ENCODE results near the gene FNBP1. TPM values are rescaled to one million over a fixed set of nuclear protein-coding genes. Genes with fewer than 3 reads are reported as not detected.

FNBP1 gene
- total and polyA plus RNA-seq, 2 of the 13 experiments (the other 11 are each of a cell fraction or from before 2014, with no cell fraction given) = 5.4 to 19.5 TPM

DNA sequence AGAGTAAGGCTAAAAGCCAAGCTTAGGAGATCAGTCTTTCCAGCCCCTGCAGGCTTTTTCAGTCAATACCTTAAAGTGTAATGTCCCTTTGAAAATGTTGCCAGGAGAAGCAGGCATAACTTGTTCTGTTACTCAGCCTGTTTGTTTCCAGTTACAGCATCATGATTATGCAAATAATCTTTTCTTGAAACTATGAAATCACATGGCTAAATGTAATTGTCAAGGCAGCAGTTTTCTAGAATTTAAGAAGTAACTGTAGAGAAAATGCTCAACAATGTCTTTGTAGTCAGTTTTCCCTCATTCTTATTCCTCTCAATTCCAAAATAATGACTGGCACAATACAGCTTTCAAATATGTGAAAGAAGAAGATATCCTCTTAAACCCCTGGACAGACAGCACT, 8.9 kb upstream of the FNBP1 start:
- ATAC-seq (no peak), DNase-seq (ENCODE audit: low spot score) (no peak), FAIRE-seq (no peak)
- intact Hi-C loops (cut with micrococcal nuclease; ENCODE audit: unreplicated experiment) (no loop called here), in situ Hi-C loops (cut with HindIII; ENCODE audit: extremely low pct_ligation_motif_present, low pct_unique_long_range_greater_than_20kb) (no loop called here)
- H3K27ac ChIP-seq (ENCODE audit: extremely low read length, insufficient read depth, low read length) = no peak overlapping the region
- H4K20me1 ChIP-seq (ENCODE audit: insufficient read depth, low read length) = no peaks in the 10 kb centered on the region
- no peaks in the 10 kb centered on the region; a peak in 1 of 5 replicates for H3K36me3 ChIP-seq (replicated peaks in 1 of 2; ENCODE audit: control insufficient read depth in 1 of 2, insufficient read depth in 2 of 2, low read length in 2 of 2)
- H3K79me2 ChIP-seq (ENCODE audit: insufficient read depth, low read length) = peaks cover 24% of the 10 kb centered on the region
- no peak overlapping the region for H3K4me3 ChIP-seq (replicated peaks in 1 of 3; ENCODE audit: insufficient read depth in 1 of 3, low read depth in 2 of 3, low read length in 3 of 3)
- H3K27me3 ChIP-seq (ENCODE audit: control insufficient read depth in 1 of 2, insufficient read depth in 2 of 2, low read length in 2 of 2) = no peaks in the 10 kb centered on the region; a peak in 1 of 5 replicates
- TSS peak; percentile 49 for BruUV-seq (replicated peaks)
- H3K4me1 ChIP-seq (ENCODE audit: insufficient read depth, low read length) = peaks cover 30% of the 10 kb centered on the region
- no peak overlapping the region for H3K4me2 ChIP-seq (ENCODE audit: low read depth, low read length)
- POLR2A ChIA-PET = interaction anchor here (1.4 kb wide), 1 partner anchor 9 kb away, joined by 3 read pairs; the partner anchor contains the start of gene FNBP1
- TF ChIP-seq ELF1 (CRISPR knock-in tag; IDR thresholded peaks at IDR 0.05) = no peak
- TF ChIP-seq MAFK (conservative IDR thresholded peaks at IDR 0.05 in 1 of 2, IDR thresholded peaks at IDR 0.05 in 1 of 2; ENCODE audit: low read length in 2 of 2) = peak in 1 of 2 experiments; percentile 46; a peak in 1 of 4 replicates
- peak; percentile 21; the same call in 1 of the 2 replicates for TF ChIP-seq MAFF (IDR thresholded peaks at IDR 0.05; ENCODE audit: low read depth, low read length)
- TF ChIP-seq, protein P1, sequence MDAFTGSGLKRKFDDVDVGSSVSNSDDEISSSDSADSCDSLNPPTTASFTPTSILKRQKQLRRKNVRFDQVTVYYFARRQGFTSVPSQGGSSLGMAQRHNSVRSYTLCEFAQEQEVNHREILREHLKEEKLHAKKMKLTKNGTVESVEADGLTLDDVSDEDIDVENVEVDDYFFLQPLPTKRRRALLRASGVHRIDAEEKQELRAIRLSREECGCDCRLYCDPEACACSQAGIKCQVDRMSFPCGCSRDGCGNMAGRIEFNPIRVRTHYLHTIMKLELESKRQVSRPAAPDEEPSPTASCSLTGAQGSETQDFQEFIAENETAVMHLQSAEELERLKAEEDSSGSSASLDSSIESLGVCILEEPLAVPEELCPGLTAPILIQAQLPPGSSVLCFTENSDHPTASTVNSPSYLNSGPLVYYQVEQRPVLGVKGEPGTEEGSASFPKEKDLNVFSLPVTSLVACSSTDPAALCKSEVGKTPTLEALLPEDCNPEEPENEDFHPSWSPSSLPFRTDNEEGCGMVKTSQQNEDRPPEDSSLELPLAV (CRISPR knock-in tag; conservative IDR thresholded peaks at IDR 0.05; ENCODE audit: low read depth) = no peak
- no peak overlapping the region for H2AFZ ChIP-seq (ENCODE audit: low read length)
- H3K9me3 ChIP-seq (ENCODE audit: low read length) = no peaks in the 10 kb centered on the region
- CTCF ChIA-PET (ENCODE audit: low intra/inter-chr PET ratio, low total read pairs) = interaction anchor here (0.6 kb wide), 1 partner anchor 166 kb away, joined by 3 read pairs; no protein-coding TSS in a partner anchor
- no peak overlapping the region for H3K9ac ChIP-seq (ENCODE audit: insufficient read depth, low read depth, low read length)

DNA sequence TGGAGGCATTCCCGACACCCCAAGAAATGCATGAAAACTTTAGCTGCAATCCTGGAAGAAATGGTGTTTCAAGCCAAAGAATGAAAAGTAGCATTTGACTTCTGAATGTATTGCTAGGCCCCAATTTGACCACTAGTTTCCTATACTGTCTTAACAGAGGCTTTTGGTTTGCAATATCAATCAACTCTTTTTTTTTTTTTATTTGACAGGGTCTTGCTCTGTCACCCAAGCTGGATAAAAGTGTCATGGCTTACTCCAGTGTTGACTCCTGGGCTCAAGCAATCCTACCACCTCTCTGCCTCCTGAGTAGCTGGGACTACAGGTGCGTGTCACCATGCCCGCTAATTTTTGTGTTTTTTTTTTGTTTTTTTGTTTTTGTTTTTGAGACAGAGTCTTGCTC, 7.5 kb upstream of the FNBP1 start:
- no peaks in the 10 kb centered on the region for H3K9me3 ChIP-seq (ENCODE audit: low read length)
- H3K9ac ChIP-seq (ENCODE audit: insufficient read depth, low read depth, low read length) = no peak overlapping the region
- no peaks in the 10 kb centered on the region; a peak in 1 of 5 replicates for H3K27me3 ChIP-seq (ENCODE audit: control insufficient read depth in 1 of 2, insufficient read depth in 2 of 2, low read length in 2 of 2)
- BruUV-seq (replicated peaks) = no TSS peak
- in situ Hi-C loops (cut with HindIII; ENCODE audit: extremely low pct_ligation_motif_present, low pct_unique_long_range_greater_than_20kb) (no loop called here), intact Hi-C loops (cut with micrococcal nuclease; ENCODE audit: unreplicated experiment) (no loop called here)
- H3K4me1 ChIP-seq (ENCODE audit: insufficient read depth, low read length) = peaks cover 33% of the 10 kb centered on the region
- no peak overlapping the region for H3K4me3 ChIP-seq (replicated peaks in 1 of 3; ENCODE audit: insufficient read depth in 1 of 3, low read depth in 2 of 3, low read length in 3 of 3)
- FAIRE-seq (no peak), ATAC-seq (no peak), DNase-seq (ENCODE audit: low spot score) (no peak)
- H3K36me3 ChIP-seq (replicated peaks in 1 of 2; ENCODE audit: control insufficient read depth in 1 of 2, insufficient read depth in 2 of 2, low read length in 2 of 2) = no peaks in the 10 kb centered on the region
- H3K4me2 ChIP-seq (ENCODE audit: low read depth, low read length) = no peak overlapping the region
- CTCF ChIA-PET (ENCODE audit: low intra/inter-chr PET ratio, low total read pairs) = no interaction called here
- H3K79me2 ChIP-seq (ENCODE audit: insufficient read depth, low read length) = peaks cover 18% of the 10 kb centered on the region
- no peak overlapping the region for H3K27ac ChIP-seq (ENCODE audit: extremely low read length, insufficient read depth, low read length)
- over 99% methylated on average over 3 of the region's 3 CpGs for WGBS (ENCODE audit: low lambda C conversion rate)
- POLR2A ChIA-PET = no interaction called here
- no peaks in the 10 kb centered on the region for H4K20me1 ChIP-seq (ENCODE audit: insufficient read depth, low read length)
- no peak overlapping the region for H2AFZ ChIP-seq (ENCODE audit: low read length)
- no peak for TF ChIP-seq ZFYVE20 (CRISPR knock-in tag; IDR thresholded peaks at IDR 0.05; ENCODE audit: borderline replicate concordance, low read depth)
- no peak for TF ChIP-seq ETV5 (CRISPR knock-in tag; IDR thresholded peaks at IDR 0.05; ENCODE audit: borderline replicate concordance)
- no peak for TF ChIP-seq PAWR (CRISPR knock-in tag; IDR thresholded peaks at IDR 0.05; ENCODE audit: borderline replicate concordance)
- no peak for TF ChIP-seq ZNF331 (CRISPR knock-in tag; IDR thresholded peaks at IDR 0.05)
- TF ChIP-seq, protein P2, sequence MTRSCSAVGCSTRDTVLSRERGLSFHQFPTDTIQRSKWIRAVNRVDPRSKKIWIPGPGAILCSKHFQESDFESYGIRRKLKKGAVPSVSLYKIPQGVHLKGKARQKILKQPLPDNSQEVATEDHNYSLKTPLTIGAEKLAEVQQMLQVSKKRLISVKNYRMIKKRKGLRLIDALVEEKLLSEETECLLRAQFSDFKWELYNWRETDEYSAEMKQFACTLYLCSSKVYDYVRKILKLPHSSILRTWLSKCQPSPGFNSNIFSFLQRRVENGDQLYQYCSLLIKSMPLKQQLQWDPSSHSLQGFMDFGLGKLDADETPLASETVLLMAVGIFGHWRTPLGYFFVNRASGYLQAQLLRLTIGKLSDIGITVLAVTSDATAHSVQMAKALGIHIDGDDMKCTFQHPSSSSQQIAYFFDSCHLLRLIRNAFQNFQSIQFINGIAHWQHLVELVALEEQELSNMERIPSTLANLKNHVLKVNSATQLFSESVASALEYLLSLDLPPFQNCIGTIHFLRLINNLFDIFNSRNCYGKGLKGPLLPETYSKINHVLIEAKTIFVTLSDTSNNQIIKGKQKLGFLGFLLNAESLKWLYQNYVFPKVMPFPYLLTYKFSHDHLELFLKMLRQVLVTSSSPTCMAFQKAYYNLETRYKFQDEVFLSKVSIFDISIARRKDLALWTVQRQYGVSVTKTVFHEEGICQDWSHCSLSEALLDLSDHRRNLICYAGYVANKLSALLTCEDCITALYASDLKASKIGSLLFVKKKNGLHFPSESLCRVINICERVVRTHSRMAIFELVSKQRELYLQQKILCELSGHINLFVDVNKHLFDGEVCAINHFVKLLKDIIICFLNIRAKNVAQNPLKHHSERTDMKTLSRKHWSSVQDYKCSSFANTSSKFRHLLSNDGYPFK (CRISPR knock-in tag; IDR thresholded peaks at IDR 0.05; ENCODE audit: borderline replicate concordance) = no peak
- TF ChIP-seq, protein P3, sequence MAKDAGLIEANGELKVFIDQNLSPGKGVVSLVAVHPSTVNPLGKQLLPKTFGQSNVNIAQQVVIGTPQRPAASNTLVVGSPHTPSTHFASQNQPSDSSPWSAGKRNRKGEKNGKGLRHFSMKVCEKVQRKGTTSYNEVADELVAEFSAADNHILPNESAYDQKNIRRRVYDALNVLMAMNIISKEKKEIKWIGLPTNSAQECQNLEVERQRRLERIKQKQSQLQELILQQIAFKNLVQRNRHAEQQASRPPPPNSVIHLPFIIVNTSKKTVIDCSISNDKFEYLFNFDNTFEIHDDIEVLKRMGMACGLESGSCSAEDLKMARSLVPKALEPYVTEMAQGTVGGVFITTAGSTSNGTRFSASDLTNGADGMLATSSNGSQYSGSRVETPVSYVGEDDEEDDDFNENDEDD (CRISPR knock-in tag; IDR thresholded peaks at IDR 0.05; ENCODE audit: borderline replicate concordance) = no peak
- TF ChIP-seq ZBTB1 (CRISPR knock-in tag; IDR thresholded peaks at IDR 0.05; ENCODE audit: borderline replicate concordance) = no peak
- TF ChIP-seq, protein P4, sequence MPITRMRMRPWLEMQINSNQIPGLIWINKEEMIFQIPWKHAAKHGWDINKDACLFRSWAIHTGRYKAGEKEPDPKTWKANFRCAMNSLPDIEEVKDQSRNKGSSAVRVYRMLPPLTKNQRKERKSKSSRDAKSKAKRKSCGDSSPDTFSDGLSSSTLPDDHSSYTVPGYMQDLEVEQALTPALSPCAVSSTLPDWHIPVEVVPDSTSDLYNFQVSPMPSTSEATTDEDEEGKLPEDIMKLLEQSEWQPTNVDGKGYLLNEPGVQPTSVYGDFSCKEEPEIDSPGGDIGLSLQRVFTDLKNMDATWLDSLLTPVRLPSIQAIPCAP (CRISPR knock-in tag; IDR thresholded peaks at IDR 0.05; ENCODE audit: low read depth) = no peak
